HepG2 (cell line): ENCODE results near the gene ALDOA. TPM values are rescaled to one million over a fixed set of nuclear protein-coding genes. Genes with fewer than 3 reads are reported as not detected.
A peak's percentile ranks its signal among the peaks of the same experiment; 100 is the strongest.

ENCODE experiments used
- CHCHD3 ChIP-seq: sonication (generic); formaldehyde crosslinking; IDR thresholded peaks from 2 replicates; pipeline ENCODE4 v1.8.0; 2022; ENCODE audit warnings: mild to moderate bottlenecking, missing genetic modification reagents, moderate library complexity
- ERF ChIP-seq: IDR thresholded peaks from 2 replicates; pipeline ENCODE4 v1.6.1; 2018; ENCODE audit warnings: missing biosample characterization, missing genetic modification reagents
- ESRRA ChIP-seq: sonication (generic); formaldehyde crosslinking; IDR thresholded peaks from 2 replicates; pipeline ENCODE4 v1.5.1; 2020; ENCODE audit warnings: mild to moderate bottlenecking, low read depth, missing genetic modification reagents
- GABPA ChIP-seq, 2 experiments: IDR thresholded peaks; 2 replicates each; pipeline ENCODE4 v1.6.1; 2011 to 2016; ENCODE audit warnings: low read depth in 2 of 2, low read length in 1 of 2, missing biosample characterization in 1 of 2, missing genetic modification characterization in 1 of 2
- HNRNPUL1 ChIP-seq: fragments of 200-400 bp; formaldehyde crosslinking; IDR thresholded peaks from 2 replicates; pipeline ENCODE4 v1.6.1; 2017; ENCODE audit warnings: low read depth, mild to moderate bottlenecking, low read length, moderate library complexity
- ISL2 ChIP-seq: sonication (generic); formaldehyde crosslinking; IDR thresholded peaks from 2 replicates; pipeline ENCODE4 v1.5.0; 2020; ENCODE audit warnings: missing genetic modification reagents
- NRL ChIP-seq: sonication (generic); formaldehyde crosslinking; IDR thresholded peaks from 2 replicates; pipeline ENCODE4 v1.5.0; 2020; ENCODE audit warnings: missing genetic modification reagents, mild to moderate bottlenecking, moderate library complexity, borderline replicate concordance
- SIN3A ChIP-seq: IDR thresholded peaks from 2 replicates; pipeline ENCODE4 v1.6.1; 2011; ENCODE audit warnings: low read depth, mild to moderate bottlenecking, control low read depth, low read length, borderline replicate concordance
- TMF1 ChIP-seq: sonication (generic); formaldehyde crosslinking; IDR thresholded peaks from 2 replicates; pipeline ENCODE4 v1.8.1; 2022; ENCODE audit warnings: low read depth, missing genetic modification reagents
- ZMAT3 ChIP-seq: sonication (generic); formaldehyde crosslinking; conservative IDR thresholded peaks from 2 replicates; pipeline ENCODE4 v1.7.0; 2021; ENCODE audit warnings: missing genetic modification reagents
- ZNF207 ChIP-seq: fragments of 450-650 bp; IDR thresholded peaks from 2 replicates; pipeline ENCODE4 v1.6.1; 2016; ENCODE audit warnings: antibody characterized with exemption, borderline replicate concordance
- ZNF251 ChIP-seq: sonication (generic); formaldehyde crosslinking; IDR thresholded peaks from 2 replicates; pipeline ENCODE4 v1.9.0; 2021; ENCODE audit warnings: mild to moderate bottlenecking, missing genetic modification reagents
- ZNF274 ChIP-seq: sonication (generic); formaldehyde crosslinking; IDR thresholded peaks from 2 replicates; pipeline ENCODE4 v1.5.1; 2020; ENCODE audit warnings: mild to moderate bottlenecking, missing genetic modification reagents
- ZNF326 ChIP-seq: sonication (generic); formaldehyde crosslinking; IDR thresholded peaks from 2 replicates; pipeline ENCODE4 v1.4.0; 2020; ENCODE audit warnings: missing genetic modification reagents, borderline replicate concordance
- ZNF33B ChIP-seq: sonication (generic); formaldehyde crosslinking; IDR thresholded peaks from 2 replicates; pipeline ENCODE4 v1.5.1; 2020; ENCODE audit warnings: mild to moderate bottlenecking, missing genetic modification reagents
- ZNF512B ChIP-seq: sonication (generic); formaldehyde crosslinking; IDR thresholded peaks from 2 replicates; pipeline ENCODE4 v1.5.1; 2020; ENCODE audit warnings: missing genetic modification reagents, mild to moderate bottlenecking, borderline replicate concordance
- ZNF552 ChIP-seq: sonication (generic); formaldehyde crosslinking; IDR thresholded peaks from 2 replicates; pipeline ENCODE4 v1.9.0; 2022; ENCODE audit warnings: missing genetic modification reagents, mild to moderate bottlenecking, borderline replicate concordance
- ZNF619 ChIP-seq: sonication (generic); formaldehyde crosslinking; IDR thresholded peaks from 2 replicates; pipeline ENCODE4 v1.4.0; 2020; ENCODE audit warnings: mild to moderate bottlenecking, missing genetic modification reagents
- ZNF670 ChIP-seq: sonication (generic); formaldehyde crosslinking; IDR thresholded peaks from 2 replicates; pipeline ENCODE4 v1.8.0; 2022; ENCODE audit warnings: mild to moderate bottlenecking, missing genetic modification reagents, borderline replicate concordance
- ZNF7 ChIP-seq: IDR thresholded peaks from 2 replicates; pipeline ENCODE4 v1.6.1; 2016; ENCODE audit warnings: missing biosample characterization, missing genetic modification reagents
- ZNF83 ChIP-seq: sonication (generic); formaldehyde crosslinking; IDR thresholded peaks from 2 replicates; pipeline ENCODE4 v1.4.0; 2020; ENCODE audit warnings: missing genetic modification reagents, mild to moderate bottlenecking, borderline replicate concordance
- polyA plus RNA-seq, 8 experiments: library from polyadenylated mRNA; depleted of rRNA in 3 of 8; stranded (reverse) in 7 of 8; unstranded in 1 of 8; fragments of >200 nt; fragmentation: Illumina TruSeq in 4 of 8; extraction: Trizol in 4 of 8; gene quantifications; 2 replicates each; pipeline versions ENCODE4 v1.2.1 to v1.2.3, GENCODE V29; 2011 to 2016; ENCODE audit warnings: low read depth in 4 of 8, missing spikeins in 1 of 8, mixed read lengths in 1 of 8; ENCODE audit not compliant: insufficient read depth in 1 of 8
- total RNA-seq, 5 experiments: library from RNA; depleted of rRNA; stranded (reverse); fragments of >200 nt; fragmentation: Illumina TruSeq; extraction: Trizol; gene quantifications; 2 replicates each; pipeline ENCODE4 v1.2.3, GENCODE V29; 2016; ENCODE audit warnings: low read depth in 1 of 5
- TF ChIP-seq, protein P1 (sequence below): sonication (generic); formaldehyde crosslinking; IDR thresholded peaks from 2 replicates; pipeline ENCODE4 v1.4.0; 2020; ENCODE audit warnings: missing genetic modification reagents

The ALDOA gene
- total and polyA plus RNA-seq, 2 of the 13 experiments (the other 11 are each of a cell fraction or from before 2014, with no cell fraction given), result 925 to 1,884 TPM

GRCh38 chr16:30113031-30113710 lies 47.6 kb downstream of the ALDOA start, which contains the start of gene GDPD3 (continued):
- TF ChIP-seq, protein P1, sequence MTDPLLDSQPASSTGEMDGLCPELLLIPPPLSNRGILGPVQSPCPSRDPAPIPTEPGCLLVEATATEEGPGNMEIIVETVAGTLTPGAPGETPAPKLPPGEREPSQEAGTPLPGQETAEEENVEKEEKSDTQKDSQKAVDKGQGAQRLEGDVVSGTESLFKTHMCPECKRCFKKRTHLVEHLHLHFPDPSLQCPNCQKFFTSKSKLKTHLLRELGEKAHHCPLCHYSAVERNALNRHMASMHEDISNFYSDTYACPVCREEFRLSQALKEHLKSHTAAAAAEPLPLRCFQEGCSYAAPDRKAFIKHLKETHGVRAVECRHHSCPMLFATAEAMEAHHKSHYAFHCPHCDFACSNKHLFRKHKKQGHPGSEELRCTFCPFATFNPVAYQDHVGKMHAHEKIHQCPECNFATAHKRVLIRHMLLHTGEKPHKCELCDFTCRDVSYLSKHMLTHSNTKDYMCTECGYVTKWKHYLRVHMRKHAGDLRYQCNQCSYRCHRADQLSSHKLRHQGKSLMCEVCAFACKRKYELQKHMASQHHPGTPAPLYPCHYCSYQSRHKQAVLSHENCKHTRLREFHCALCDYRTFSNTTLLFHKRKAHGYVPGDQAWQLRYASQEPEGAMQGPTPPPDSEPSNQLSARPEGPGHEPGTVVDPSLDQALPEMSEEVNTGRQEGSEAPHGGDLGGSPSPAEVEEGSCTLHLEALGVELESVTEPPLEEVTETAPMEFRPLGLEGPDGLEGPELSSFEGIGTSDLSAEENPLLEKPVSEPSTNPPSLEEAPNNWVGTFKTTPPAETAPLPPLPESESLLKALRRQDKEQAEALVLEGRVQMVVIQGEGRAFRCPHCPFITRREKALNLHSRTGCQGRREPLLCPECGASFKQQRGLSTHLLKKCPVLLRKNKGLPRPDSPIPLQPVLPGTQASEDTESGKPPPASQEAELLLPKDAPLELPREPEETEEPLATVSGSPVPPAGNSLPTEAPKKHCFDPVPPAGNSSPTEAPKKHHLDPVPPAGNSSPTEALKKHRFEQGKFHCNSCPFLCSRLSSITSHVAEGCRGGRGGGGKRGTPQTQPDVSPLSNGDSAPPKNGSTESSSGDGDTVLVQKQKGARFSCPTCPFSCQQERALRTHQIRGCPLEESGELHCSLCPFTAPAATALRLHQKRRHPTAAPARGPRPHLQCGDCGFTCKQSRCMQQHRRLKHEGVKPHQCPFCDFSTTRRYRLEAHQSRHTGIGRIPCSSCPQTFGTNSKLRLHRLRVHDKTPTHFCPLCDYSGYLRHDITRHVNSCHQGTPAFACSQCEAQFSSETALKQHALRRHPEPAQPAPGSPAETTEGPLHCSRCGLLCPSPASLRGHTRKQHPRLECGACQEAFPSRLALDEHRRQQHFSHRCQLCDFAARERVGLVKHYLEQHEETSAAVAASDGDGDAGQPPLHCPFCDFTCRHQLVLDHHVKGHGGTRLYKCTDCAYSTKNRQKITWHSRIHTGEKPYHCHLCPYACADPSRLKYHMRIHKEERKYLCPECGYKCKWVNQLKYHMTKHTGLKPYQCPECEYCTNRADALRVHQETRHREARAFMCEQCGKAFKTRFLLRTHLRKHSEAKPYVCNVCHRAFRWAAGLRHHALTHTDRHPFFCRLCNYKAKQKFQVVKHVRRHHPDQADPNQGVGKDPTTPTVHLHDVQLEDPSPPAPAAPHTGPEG, result no peak; the same call in 1 of the 2 replicates
- TF ChIP-seq ZNF274 (CRISPR knock-in tag), result no peak
- no peak for TF ChIP-seq ZNF619 (CRISPR knock-in tag)
- no peak for TF ChIP-seq ZNF670 (CRISPR knock-in tag)
- TF ChIP-seq NRL (CRISPR knock-in tag), result no peak
- TF ChIP-seq ZNF552 (CRISPR knock-in tag), result no peak
- TF ChIP-seq ZNF207, result no peak
- peak; percentile 62; the same call in 1 of the 2 replicates for TF ChIP-seq ZNF512B (CRISPR knock-in tag)
- no peak for TF ChIP-seq GABPA (IDR thresholded peaks at IDR 0.05; ENCODE audit: low read depth, low read length)
- no peak for TF ChIP-seq GABPA (CRISPR knock-in tag; IDR thresholded peaks at IDR 0.05; ENCODE audit: low read depth)
- no peak for TF ChIP-seq ZNF7 (CRISPR knock-in tag)
- no peak for TF ChIP-seq CHCHD3 (CRISPR knock-in tag)
- no peak for TF ChIP-seq ERF (CRISPR knock-in tag)
- TF ChIP-seq HNRNPUL1, result no peak
- TF ChIP-seq ISL2 (CRISPR knock-in tag), result no peak
- TF ChIP-seq ZNF33B (CRISPR knock-in tag), result no peak; the same call in 1 of the 2 replicates
- TF ChIP-seq ZNF326 (CRISPR knock-in tag), result no peak
- TF ChIP-seq TMF1 (CRISPR knock-in tag), result no peak
- TF ChIP-seq ESRRA (CRISPR knock-in tag), result no peak
- 0 out of 2 replicates have a peak, but pooled peaks have one; percentile 49 for TF ChIP-seq ZNF251
- 0 out of 2 replicates have a peak, but pooled peaks have one; percentile 3 for TF ChIP-seq ZNF83 (CRISPR knock-in tag)
- TF ChIP-seq ZMAT3 (CRISPR knock-in tag), result peak; percentile 44; the same call in 1 of the 2 replicates
- peak; percentile 34; the same call in 1 of the 2 replicates for TF ChIP-seq SIN3A
